ENCODE data around the gene CEP164. TPM values are rescaled to one million over a fixed set of nuclear protein-coding genes. Genes with fewer than 3 reads are reported as not detected.
A peak's percentile ranks its signal among the peaks of the same experiment; 100 is the strongest.

The CEP164 gene
- polyA plus RNA-seq, 1 of the 3 experiments (the other 2 are of a cell fraction): 27.7 TPM

DNA sequence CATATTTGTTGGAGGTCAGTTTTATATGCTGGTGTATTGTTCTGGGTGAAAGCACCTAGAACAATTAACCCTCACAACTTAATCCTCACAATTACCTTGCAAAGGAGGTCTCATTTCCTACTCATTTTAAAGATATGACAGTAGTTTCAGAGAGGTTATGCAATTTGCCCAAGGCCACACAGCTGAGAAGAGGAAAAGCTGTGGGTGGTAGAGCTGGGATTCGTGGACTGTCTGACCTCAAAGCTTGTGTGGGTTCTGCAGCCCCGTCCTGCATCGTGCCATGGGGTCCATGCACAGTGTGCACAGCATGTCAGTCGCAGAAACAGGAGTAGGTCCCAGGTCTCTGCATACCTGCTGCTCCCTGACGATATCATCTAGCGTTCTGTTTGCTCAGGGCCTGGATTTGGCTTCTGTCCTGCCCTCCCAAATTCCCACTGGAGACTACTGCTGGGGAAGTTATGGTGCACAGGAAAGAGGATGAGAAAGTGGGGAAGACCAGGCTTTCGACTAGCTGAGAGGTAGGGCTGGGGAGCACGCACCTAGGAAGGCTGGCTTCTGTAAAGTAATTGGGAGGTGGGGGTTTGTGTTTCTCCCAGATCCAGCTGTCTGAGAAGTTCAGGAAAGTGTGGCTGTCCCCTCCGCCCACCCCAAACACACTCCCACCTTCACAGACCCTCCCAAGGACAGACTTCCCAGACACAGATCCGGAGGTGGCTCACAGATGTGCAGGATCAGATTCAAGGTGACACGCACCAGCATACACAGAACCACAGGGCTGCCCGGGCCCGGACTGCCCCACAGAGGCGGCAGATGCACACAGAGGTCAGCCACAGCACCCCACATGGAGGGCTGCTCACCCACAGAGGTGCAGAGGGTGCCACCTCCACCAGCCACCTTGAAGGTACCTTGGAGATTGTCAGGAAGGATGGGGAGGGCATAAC, 13.6 kb upstream of the CEP164 start:
- H3K9me3 ChIP-seq: no peaks in the 10 kb centered on the region
- H3K27me3 ChIP-seq (ENCODE audit: insufficient read depth): no peaks in the 10 kb centered on the region
- H4K20me1 ChIP-seq (ENCODE audit: insufficient read depth): no peaks in the 10 kb centered on the region
- POLR2A ChIA-PET: interaction anchor here (1.4 kb wide), 1 partner anchor 14 kb away, joined by 4 read pairs; the partner anchor contains the start of gene CEP164
- H3K4me3 ChIP-seq (ENCODE audit: low read depth in 2 of 2, low read length in 1 of 2): peak overlapping the region; percentile 66 to 81
- H3K4me2 ChIP-seq: peak overlapping the region; percentile 99
- H3K9me2 ChIP-seq: no peaks in the 10 kb centered on the region
- TF ChIP-seq SIN3A (IDR thresholded peaks at IDR 0.05; ENCODE audit: borderline replicate concordance, low read depth, low read length) (no peak), NRF1 (IDR thresholded peaks at IDR 0.05; ENCODE audit: low read depth, low read length) (no peak), RXRA (IDR thresholded peaks at IDR 0.05; ENCODE audit: borderline replicate concordance, low read depth) (no peak), FOXJ3 (CRISPR knock-in tag; IDR thresholded peaks at IDR 0.05) (no peak), ZBTB33 (IDR thresholded peaks at IDR 0.05; ENCODE audit: borderline replicate concordance, low read depth) (no peak), FOXM1 (IDR thresholded peaks at IDR 0.05; ENCODE audit: low read depth) (no peak), TEAD4 (IDR thresholded peaks at IDR 0.05; ENCODE audit: borderline replicate concordance, insufficient read depth) (no peak), TCF12 (IDR thresholded peaks at IDR 0.05) (no peak), MEF2A (IDR thresholded peaks at IDR 0.05; ENCODE audit: borderline replicate concordance, low read depth) (no peak), SMC3 (IDR thresholded peaks at IDR 0.05; ENCODE audit: low read depth, low read length) (no peak), EZH2phosphoT487 (IDR thresholded peaks at IDR 0.05; ENCODE audit: borderline replicate concordance, low read depth) (no peak), MAX (IDR thresholded peaks at IDR 0.05; ENCODE audit: low read depth) (no peak), RFX5 (IDR thresholded peaks at IDR 0.05; ENCODE audit: low read length) (no peak), EP300 (IDR thresholded peaks at IDR 0.05; ENCODE audit: borderline replicate concordance in 1 of 2, low read depth in 1 of 2, low read length in 1 of 2) (no peak), MXI1 (IDR thresholded peaks at IDR 0.05; ENCODE audit: low read depth, low read length) (no peak), POLR2AphosphoS5 (IDR thresholded peaks at IDR 0.05; ENCODE audit: low read depth, low read length) (no peak), RCOR1 (IDR thresholded peaks at IDR 0.05; ENCODE audit: low read length) (no peak)
- TF ChIP-seq, protein P1, sequence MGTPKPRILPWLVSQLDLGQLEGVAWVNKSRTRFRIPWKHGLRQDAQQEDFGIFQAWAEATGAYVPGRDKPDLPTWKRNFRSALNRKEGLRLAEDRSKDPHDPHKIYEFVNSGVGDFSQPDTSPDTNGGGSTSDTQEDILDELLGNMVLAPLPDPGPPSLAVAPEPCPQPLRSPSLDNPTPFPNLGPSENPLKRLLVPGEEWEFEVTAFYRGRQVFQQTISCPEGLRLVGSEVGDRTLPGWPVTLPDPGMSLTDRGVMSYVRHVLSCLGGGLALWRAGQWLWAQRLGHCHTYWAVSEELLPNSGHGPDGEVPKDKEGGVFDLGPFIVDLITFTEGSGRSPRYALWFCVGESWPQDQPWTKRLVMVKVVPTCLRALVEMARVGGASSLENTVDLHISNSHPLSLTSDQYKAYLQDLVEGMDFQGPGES (IDR thresholded peaks at IDR 0.05; ENCODE audit: low read depth, low read length): no peak
- DNase-seq: no peak
- WGBS (ENCODE audit: low lambda C conversion rate): 83% methylated on average over 12 of the region's 14 CpGs
- peaks cover 0 to 19% of the 10 kb centered on the region in 2 experiments; a peak in 3 of 4 replicates for H3K4me1 ChIP-seq (ENCODE audit: control insufficient read depth in 1 of 2, insufficient read depth in 2 of 2, low read depth in 1 of 2, low read length in 1 of 2)
- peaks cover 49% of the 10 kb centered on the region for H3K79me2 ChIP-seq (ENCODE audit: insufficient read depth)
- no peaks in the 10 kb centered on the region for H3K36me3 ChIP-seq (replicated peaks in 1 of 2; ENCODE audit: control insufficient read depth in 1 of 2, insufficient read depth in 2 of 2, low read length in 1 of 2)
- H3K27ac ChIP-seq (ENCODE audit: low read depth in 2 of 2, low read length in 1 of 2): no peak overlapping the region; a peak in 1 of 4 replicates
- no peak overlapping the region for H2AFZ ChIP-seq (ENCODE audit: low read depth)
- peaks cover 7% of the 10 kb centered on the region for H3F3A ChIP-seq (replicated peaks; ENCODE audit: insufficient read depth)
- no peak overlapping the region; the same call in 1 of the 2 replicates for H3K9ac ChIP-seq
- CTCF ChIA-PET: interaction anchor here (0.9 to 2.5 kb wide), 3 partner anchors 12 to 112 kb away, joined by 3 to 8 read pairs (median 8); no protein-coding TSS in a partner anchor
